ENCODE data around the gene NDUFS4.
"Not testable (repeated sequence)": the region's sequence is repeated elsewhere in the genome, so short reads cannot be mapped to it uniquely, and the experiment has no call there.

The NDUFS4 gene

GRCh38 chr5:53542926-53543325 lies 17.5 kb upstream of the NDUFS4 start:
- no peak for DNase-seq (ENCODE audit: low spot score)
- in situ Hi-C loops (cut with MboI; ENCODE audit: low pct_unique_long_range_greater_than_20kb, low sequenced_read_pairs, unreplicated experiment), result no loop called here
- no peak for TF ChIP-seq CTCF (IDR thresholded peaks at IDR 0.05; ENCODE audit: extremely low read depth, insufficient read depth, missing control alignments)

DNA sequence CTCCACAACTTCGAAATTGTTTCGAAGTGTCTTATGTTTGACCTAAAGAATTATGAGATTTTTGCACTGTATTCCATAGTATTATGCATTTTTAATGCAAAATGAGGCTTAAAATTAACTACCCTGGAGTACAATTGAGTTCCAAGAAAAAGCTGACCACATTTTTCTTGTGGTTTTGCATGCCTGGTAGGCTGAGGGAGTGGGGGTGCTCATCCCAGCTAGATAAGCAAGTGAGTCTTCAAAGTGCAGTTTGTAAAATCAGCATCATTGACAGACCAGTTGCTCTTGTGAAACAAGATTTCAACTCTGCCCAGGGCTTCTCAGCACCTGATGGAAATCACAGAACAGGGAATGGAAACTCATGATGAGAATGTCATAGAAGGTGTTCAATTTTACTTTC lies 17.0 kb upstream of the NDUFS4 start:
- in situ Hi-C loops (cut with MboI; ENCODE audit: low pct_unique_long_range_greater_than_20kb, low sequenced_read_pairs, unreplicated experiment), result no loop called here
- TF ChIP-seq CTCF (IDR thresholded peaks at IDR 0.05; ENCODE audit: extremely low read depth, insufficient read depth, missing control alignments), result no peak
- DNase-seq (ENCODE audit: low spot score), result no peak

DNA sequence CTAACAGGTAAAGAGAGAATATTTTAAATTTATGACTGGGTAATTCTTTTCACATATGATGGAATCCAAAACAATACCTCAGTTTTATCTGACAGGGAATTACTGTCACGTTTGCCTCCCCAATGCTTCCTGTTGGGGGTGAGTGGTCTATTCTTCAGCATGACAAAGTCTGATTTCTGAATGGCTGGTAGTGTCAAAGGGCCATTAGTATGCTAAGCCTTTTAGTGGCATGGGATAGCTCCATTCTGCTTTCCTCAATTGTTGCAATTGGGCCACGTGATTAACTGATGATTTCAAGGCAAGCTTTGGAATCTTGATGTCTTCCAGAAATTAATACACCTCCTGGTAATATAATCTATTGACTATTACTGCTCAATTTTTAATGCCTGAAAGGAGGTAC lies 14.7 kb upstream of the NDUFS4 start:
- no peak for TF ChIP-seq CTCF (IDR thresholded peaks at IDR 0.05; ENCODE audit: extremely low read depth, insufficient read depth, missing control alignments)
- in situ Hi-C loops (cut with MboI; ENCODE audit: low pct_unique_long_range_greater_than_20kb, low sequenced_read_pairs, unreplicated experiment), result no loop called here
- DNase-seq (ENCODE audit: low spot score), result no peak

DNA sequence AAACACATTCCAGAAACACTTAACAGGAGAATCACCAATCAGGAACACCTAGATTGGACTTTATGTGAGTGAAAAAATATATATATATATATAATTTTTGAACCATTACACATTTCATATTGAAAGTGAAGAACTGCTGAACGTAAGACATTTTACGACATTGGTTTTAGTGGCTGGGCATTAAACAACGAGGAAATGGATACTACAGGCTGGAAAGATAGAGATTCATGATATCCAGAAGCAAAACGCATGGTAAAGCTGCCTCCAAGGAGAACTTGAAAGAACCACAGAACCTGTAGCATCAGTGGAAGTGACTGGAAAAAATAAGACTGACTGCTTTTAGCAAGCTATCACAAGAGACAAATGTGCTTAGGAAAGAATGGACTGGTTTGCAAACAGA lies 13.2 kb upstream of the NDUFS4 start:
- TF ChIP-seq CTCF (IDR thresholded peaks at IDR 0.05; ENCODE audit: extremely low read depth, insufficient read depth, missing control alignments), result no peak
- in situ Hi-C loops (cut with MboI; ENCODE audit: low pct_unique_long_range_greater_than_20kb, low sequenced_read_pairs, unreplicated experiment), result no loop called here
- no peak for DNase-seq (ENCODE audit: low spot score)

DNA sequence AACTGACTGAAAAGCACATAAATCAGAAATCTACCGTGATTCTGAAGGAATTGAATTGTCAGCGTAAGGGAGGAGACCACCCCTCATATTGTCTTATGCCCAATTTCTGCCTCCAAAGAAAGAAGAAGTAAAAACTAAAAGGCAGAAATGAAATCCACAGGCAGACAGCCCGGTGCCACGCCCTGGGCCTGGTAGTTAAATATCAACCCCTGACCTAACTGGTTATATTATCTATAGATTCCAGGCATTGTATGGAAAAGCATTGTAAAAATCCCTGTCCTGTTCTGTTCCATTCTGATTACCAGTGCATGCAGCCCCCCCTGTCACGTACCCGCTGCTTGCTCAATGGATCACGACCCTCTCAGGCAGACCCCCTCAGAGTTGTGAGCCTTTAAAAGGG lies 11.9 kb upstream of the NDUFS4 start:
- in situ Hi-C loops (cut with MboI; ENCODE audit: low pct_unique_long_range_greater_than_20kb, low sequenced_read_pairs, unreplicated experiment), result not testable (repeated sequence)

GRCh38 chr5:53549792-53550191 lies 10.6 kb upstream of the NDUFS4 start:
- in situ Hi-C loops (cut with MboI; ENCODE audit: low pct_unique_long_range_greater_than_20kb, low sequenced_read_pairs, unreplicated experiment), result no loop called here
- no peak for TF ChIP-seq CTCF (IDR thresholded peaks at IDR 0.05; ENCODE audit: extremely low read depth, insufficient read depth, missing control alignments)
- no peak for DNase-seq (ENCODE audit: low spot score)

More for the DNA sequence above, 11.9 kb upstream of the NDUFS4 start:
- not testable (repeated sequence) for DNase-seq (ENCODE audit: low spot score)

- TF ChIP-seq CTCF (IDR thresholded peaks at IDR 0.05; ENCODE audit: extremely low read depth, insufficient read depth, missing control alignments), result no peak
- DNase-seq (ENCODE audit: low spot score), result no peak
- in situ Hi-C loops (cut with MboI; ENCODE audit: low pct_unique_long_range_greater_than_20kb, low sequenced_read_pairs, unreplicated experiment), result no loop called here
Observed at GRCh38 chr5:53552561-53552960, 7.9 kb upstream of the NDUFS4 start.
